NCI-H1417 (cell line): Measurements from ENCODE around the gene PCSK7.
"Not testable (repeated sequence)": the region's sequence is repeated elsewhere in the genome, so short reads cannot be mapped to it uniquely, and the experiment has no call there.

ENCODE experiments used
- DNase-seq, 3 experiments: peaks; one replicate each; lab custom pipeline; 2025; lab: John Stamatoyannopoulos, UW

Gene PCSK7

GRCh38 chr11:117183724-117184349 lies 48.0 kb downstream of the PCSK7 start:
- DNase-seq: peak in 1 of 3 experiments; percentile 60

- not testable (repeated sequence) for DNase-seq
Observed at GRCh38 chr11:117183178-117183577, 48.7 kb downstream of the PCSK7 start.

- no peak for DNase-seq
Observed at GRCh38 chr11:117182551-117182935, 49.3 kb downstream of the PCSK7 start.

DNA sequence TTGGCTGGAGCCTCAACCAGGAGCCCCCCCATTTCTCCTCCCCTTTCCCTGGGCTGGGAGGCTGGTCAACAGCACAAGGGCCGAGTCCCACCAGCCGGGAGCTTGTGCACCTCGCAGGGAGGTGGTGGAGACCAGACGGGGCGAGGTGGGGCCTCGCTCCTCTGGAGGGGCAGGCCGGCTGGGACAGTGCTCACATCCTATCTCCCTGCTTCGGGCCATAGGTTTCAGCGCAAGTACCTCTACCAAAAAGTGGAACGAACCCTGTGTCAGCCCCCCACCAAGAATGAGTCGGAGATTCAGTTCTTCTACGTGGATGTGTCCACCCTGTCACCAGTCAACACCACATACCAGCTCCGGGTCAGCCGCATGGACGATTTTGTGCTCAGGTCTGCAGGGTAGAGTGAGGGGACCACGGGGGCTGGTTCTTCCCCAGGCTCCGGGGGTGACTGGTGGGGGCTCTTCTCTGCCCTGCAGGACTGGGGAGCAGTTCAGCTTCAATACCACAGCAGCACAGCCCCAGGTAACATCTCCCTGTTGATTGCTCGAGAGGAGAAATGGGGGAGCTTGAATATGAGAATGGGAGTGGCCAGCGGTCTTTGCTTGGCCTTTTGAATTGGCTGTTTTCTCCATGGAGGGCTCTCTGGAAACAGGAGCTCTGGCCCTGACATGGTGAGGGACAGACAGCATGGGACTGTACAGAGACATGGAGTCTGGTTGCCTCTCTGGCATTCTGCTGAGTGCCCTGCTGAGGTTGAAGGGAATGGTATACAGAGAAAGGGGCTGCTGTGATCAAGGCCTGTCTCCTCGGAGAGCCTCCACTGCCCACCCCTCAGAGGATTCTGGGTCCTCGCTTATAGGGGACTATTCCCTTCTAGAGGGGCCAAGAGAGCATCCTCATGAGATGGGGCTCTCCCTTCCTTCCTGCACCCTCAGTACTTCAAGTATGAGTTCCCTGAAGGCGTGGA lies 50.0 kb downstream of the PCSK7 start:
- DNase-seq: no peak

DNA sequence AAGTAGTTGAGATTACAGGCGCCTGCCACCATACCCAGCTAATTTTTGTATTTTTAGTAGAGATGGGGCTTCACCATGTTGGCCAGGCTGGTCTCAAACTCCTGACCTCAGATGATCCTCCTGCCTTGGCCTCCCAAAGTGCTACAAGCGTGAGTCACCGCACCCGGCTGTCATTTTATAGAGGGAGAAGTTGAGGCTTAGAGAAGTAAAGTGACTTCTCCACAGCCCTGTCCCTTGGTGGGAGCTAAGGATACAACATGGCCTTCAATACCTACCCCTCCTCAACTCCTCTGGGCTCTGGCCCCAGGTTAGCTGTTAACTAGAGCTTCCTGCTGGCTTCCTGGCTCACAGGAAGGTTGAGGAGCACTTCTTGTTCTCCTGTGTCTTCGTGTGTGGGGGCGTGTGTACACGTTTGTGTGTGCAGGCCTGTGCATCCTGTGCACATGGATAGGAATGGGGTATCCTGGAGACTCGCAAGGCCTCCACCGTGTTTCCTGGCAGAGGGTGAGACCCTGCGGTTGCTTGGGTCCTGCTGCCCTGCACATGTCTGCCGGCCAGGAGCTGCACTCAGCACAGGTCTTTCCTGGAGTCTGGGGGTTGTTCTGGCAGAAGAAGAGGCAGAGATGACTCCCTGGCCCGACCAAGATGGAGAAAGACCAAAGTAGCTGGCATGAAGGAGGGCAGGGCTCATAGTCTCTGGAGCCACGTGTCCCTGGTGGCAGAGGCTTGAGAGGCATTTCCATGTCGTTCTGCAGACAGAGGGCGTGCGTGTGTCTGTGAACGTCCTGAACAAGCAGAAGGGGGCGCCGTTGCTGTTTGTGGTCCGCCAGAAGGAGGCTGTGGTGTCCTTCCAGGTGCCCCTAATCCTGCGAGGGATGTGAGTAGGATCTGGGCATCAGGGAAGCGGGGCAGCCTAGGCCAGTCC lies 51.0 kb downstream of the PCSK7 start:
- peak in 1 of 3 experiments; percentile 29 for DNase-seq

- DNase-seq: no peak
Observed at GRCh38 chr11:117180020-117180419, 51.9 kb downstream of the PCSK7 start.

DNA sequence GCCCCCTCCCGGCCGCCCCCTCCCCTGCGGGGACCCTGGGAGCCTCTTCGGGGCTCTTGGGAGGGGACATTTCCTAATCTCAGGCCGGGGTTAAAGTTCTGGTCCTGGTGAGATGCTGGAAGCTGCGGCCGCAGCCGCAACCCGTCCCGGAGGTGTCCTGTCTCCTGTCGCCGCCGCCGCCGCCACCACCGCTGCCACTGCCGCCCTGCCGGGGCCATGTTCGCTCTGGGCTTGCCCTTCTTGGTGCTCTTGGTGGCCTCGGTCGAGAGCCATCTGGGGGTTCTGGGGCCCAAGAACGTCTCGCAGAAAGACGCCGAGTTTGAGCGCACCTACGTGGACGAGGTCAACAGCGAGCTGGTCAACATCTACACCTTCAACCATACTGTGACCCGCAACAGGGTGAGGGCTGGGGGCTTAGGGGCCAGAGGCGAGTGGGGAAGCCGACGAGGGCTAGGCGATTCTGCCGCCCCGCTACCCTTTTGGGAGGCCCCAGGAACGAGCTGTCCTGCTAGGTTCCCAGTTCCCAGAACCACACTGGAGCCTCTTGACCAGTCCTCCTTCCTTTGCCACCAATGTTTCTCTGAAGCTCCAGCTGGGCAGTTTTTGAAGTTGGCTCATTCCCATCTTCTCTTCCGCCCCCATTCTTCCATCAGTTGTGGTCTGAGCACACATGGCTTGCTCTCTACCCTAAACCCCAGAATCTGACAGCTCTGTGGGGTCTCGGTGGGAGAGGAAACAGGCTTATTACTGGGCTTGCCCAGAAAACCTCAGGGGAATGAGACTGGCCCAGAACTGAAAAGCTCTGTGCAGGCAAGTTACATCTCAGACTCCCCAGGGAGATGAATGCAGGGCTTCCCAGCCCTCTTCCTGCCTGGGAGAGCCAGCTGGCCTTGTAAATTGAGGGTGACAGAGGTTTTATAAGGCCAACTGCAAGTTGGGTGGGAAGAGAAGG lies 52.5 kb downstream of the PCSK7 start:
- peak in 2 of 3 experiments; percentile 67 to 70 for DNase-seq

- DNase-seq: peak; percentile 90 to 96 (median 94)
Observed at GRCh38 chr11:117178210-117179034, 53.5 kb downstream of the PCSK7 start, which contains the start of gene SIDT2. Gene SIDT2, plus strand, starts transcription at chr11:117178743. Its CDS starts 521 bp downstream, at chr11:117179264.

DNA sequence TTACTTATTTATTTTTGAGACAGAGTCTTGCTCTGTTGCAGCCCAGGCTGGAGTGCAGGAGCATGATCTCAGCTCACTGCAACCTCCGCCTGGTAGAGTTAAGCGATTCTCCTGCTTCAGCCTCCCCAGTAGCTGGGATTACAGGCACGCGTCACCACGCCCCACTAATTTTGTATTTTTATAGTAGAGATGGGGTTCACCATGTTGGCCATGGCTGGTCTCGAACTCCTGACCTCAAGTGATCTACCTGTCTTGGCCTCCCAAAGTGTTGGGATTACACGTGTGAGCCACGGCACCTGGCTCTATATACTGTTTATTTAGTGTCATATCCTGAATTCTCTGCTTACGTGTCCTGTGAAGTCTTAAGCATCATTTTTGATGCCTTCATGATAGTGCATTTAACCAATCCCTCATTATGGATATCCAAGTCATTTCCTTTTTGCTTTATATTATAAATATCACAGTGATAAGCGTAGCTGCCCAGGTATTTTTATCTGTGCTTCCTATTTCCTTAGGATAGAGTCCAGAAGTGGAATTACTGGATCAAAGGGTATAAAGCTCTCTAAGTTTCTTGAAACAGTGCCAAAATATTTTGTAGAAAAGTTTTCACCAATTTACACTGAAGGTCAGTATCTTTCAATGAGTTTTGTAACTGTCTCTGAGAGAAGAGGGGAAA lies 54.2 kb downstream of the PCSK7 start:
- no peak for DNase-seq

DNA sequence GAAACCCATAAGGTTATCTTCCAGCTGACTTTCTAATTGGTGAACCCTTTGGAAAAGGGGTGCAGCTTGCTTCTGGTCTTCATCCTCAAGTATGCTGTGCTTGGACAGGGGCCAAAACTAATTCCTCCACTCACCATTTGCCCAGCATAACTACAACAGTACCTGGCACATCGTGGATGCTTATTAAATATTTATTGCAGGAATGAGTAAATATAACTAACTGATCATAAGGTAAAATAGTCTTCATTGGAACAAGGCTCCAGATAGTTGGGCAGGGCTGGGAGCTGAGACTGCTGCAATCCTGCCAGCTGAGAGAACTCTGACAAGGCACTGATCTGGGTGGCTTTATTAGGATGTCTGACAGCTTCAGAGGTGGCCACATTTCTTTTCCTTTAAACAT lies 55.7 kb downstream of the PCSK7 start:
- DNase-seq: no peak

DNA sequence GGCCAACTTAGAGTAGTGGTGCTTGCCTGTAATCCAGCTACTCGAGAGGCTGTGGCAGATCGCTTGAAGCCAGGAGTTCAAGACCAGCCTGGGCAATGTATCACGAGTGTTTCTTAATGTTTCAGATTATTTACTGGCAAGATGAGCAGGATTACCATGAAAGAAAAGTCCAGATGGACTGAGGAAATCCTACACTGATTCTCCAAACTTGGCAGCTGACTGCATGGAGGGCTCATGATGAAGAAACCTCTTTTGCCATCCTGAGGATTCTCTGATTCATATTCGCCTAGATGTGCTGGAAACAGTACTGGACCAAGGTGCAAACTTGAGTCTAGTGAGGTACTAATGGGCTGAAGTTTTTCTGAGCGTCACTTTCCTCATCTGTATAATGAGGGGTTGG lies 56.1 kb downstream of the PCSK7 start:
- no peak for DNase-seq

- DNase-seq: no peak
Observed at GRCh38 chr11:117175104-117175503, 56.8 kb downstream of the PCSK7 start.

- peak in 1 of 3 experiments; percentile 27 for DNase-seq
Observed at GRCh38 chr11:117172724-117173421, 59.0 kb downstream of the PCSK7 start.

GRCh38 chr11:117171404-117172061 lies 60.3 kb downstream of the PCSK7 start:
- no peak for DNase-seq

DNA sequence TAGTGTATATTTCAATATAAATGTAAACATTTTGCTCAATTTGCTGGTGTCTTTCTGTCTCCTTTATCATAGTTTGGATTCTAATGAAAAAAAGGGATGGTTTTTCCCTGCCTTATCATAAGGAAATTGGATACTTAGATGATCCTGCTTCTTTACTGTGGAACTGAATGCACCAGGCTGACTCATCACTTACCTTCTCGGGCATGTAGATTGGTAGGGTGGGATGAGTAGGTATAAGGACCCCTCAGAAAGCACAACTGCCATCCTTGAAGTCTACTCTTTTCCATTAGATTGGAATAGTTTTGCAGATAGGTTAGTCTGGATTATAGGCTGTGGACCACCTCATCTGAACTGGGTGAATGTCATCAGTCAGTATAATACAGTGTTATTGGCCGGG lies 60.9 kb downstream of the PCSK7 start:
- no peak for DNase-seq

GRCh38 chr11:117170210-117170609 lies 61.7 kb downstream of the PCSK7 start:
- no peak for DNase-seq

- no peak for DNase-seq
Observed at GRCh38 chr11:117169736-117170135, 62.1 kb downstream of the PCSK7 start.

GRCh38 chr11:117166491-117166890 lies 65.4 kb downstream of the PCSK7 start:
- DNase-seq: no peak
